HEK293T (cell line): Measurements from ENCODE around the gene SNAI3.

Experiments
- BHLHE40 ChIP-seq: fragments of 450-650 bp; IDR thresholded peaks from 2 replicates; pipeline ENCODE4 v1.6.1; 2016; ENCODE audit warnings: mild to moderate bottlenecking, moderate library complexity, borderline replicate concordance
- FOXA1 ChIP-seq: fragments of 450-650 bp; IDR thresholded peaks from 2 replicates; pipeline ENCODE4 v1.6.1; 2016; ENCODE audit warnings: mild to moderate bottlenecking
- FOXK2 ChIP-seq: fragments of 450-650 bp; IDR thresholded peaks from 2 replicates; pipeline ENCODE4 v1.6.1; 2016; ENCODE audit warnings: mild to moderate bottlenecking
- FOXM1 ChIP-seq: fragments of 450-650 bp; IDR thresholded peaks from 2 replicates; pipeline ENCODE4 v1.6.1; 2017; ENCODE audit warnings: mild to moderate bottlenecking, borderline replicate concordance
- LEF1 ChIP-seq: fragments of 450-650 bp; IDR thresholded peaks from 2 replicates; pipeline ENCODE4 v1.6.1; 2017; ENCODE audit warnings: mild to moderate bottlenecking, borderline replicate concordance
- NFRKB ChIP-seq: fragments of 450-650 bp; IDR thresholded peaks from 2 replicates; pipeline ENCODE4 v1.6.1; 2016; ENCODE audit warnings: mild to moderate bottlenecking, moderate library complexity
- SP1 ChIP-seq: fragments of 450-650 bp; IDR thresholded peaks from 2 replicates; pipeline ENCODE4 v1.6.1; 2017
- TARDBP ChIP-seq: fragments of 450-650 bp; IDR thresholded peaks from 2 replicates; pipeline ENCODE4 v1.6.1; 2016
- ZNF384 ChIP-seq: fragments of 450-650 bp; IDR thresholded peaks from 2 replicates; pipeline ENCODE4 v1.6.1; 2016

DNA sequence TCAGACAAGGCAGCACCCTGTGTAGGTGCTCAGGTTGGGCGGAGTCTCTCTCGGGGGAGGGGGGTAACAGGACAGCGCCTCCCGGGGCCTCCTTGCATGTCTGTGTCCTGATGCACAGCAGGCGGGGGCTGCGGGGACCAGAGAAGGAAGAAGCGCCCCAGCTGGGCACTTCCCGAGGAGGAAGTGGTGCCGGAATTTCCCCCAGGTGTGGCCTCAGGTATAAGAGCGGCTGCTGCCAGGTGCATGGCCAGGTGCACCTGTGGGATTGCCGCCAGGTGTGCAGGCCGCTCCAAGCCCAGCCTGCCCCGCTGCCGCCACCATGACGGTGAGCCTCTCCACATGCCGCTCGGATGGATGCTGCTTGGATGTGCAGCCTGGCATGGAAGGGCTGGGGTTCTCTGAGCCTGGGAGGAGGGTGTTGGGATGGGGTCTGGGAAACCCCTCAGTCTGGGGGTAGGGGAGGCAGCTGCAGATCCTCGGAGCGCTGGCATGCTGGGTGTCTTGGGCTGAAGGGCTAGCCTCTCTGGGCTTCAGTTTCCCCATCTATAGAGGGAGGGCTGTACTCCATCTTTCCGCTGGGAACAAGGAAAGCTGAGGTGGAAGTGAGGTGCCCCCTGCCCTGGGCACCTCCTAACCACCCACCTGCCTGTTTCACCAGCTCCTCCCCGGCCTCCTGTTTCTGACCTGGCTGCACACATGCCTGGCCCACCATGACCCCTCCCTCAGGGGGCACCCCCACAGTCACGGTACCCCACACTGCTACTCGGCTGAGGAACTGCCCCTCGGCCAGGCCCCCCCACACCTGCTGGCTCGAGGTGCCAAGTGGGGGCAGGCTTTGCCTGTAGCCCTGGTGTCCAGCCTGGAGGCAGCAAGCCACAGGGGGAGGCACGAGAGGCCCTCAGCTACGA is 47.7 kb downstream of the SNAI3 start, which contains the start of gene IL17C:
- TF ChIP-seq ZNF384 (no peak), FOXM1 (no peak), LEF1 (no peak), FOXK2 (no peak), NFRKB (no peak), BHLHE40 (no peak), SP1 (no peak), FOXA1 (no peak), TARDBP (no peak)
